Right cardiac atrium (tissue), 5 donors: Measurements from ENCODE around the gene TTLL9. TPM values are rescaled to one million over a fixed set of nuclear protein-coding genes. Genes with fewer than 3 reads are reported as not detected.
"Not testable (repeated sequence)": the region's sequence is repeated elsewhere in the genome, so short reads cannot be mapped to it uniquely, and the experiment has no call there.

Experiments
- ATAC-seq, 2 donors: fragments of 200-7000 bp; cut with Tn5 transposase; one replicate each; pipeline versions ENCODE4 v1.8.0 to v1.9.1; 2020; ENCODE audit warnings: moderate library complexity in 2 of 2, mild to moderate bottlenecking in 1 of 2
- DNase-seq, 3 donors: peaks; one replicate each; pipeline ENCODE4 v3.0.0-alpha.2; 2020
- H3K27ac ChIP-seq: one replicate; pipeline ENCODE4 v1.5.1; 2013; ENCODE audit warnings: mild to moderate bottlenecking, low read length, control low read depth, moderate library complexity
- H3K27me3 ChIP-seq: one replicate; pipeline ENCODE4 v1.6.1; 2013; ENCODE audit not compliant: control insufficient read depth, insufficient read depth
- H3K4me1 ChIP-seq: one replicate; pipeline ENCODE4 v1.6.1; 2013; ENCODE audit warnings: low read length; ENCODE audit not compliant: control insufficient read depth, insufficient read depth
- H3K4me3 ChIP-seq: one replicate; pipeline ENCODE4 v1.5.1; 2013; ENCODE audit warnings: low read length, control low read depth
- H3K9me3 ChIP-seq: one replicate; pipeline ENCODE4 v1.6.1; 2013; ENCODE audit warnings: low read length; ENCODE audit not compliant: control insufficient read depth
- WGBS: extraction: QIAGEN DNeasy Blood & Tissue Kit; methylation state at CpG from one replicate; pipeline ENCODE4 v1.1.7; 2013; 5-methylcytosine and 5-hydroxymethylcytosine counted together
- intact Hi-C, 4 donors: fragments of 100-400 bp; cut with DNase I; formaldehyde crosslinking; loops; one replicate each; pipeline versions ENCODE4 v1.11.0 to v1.14.0; 2022 to 2023
- polyA plus RNA-seq: library from polyadenylated mRNA; stranded (reverse); fragments of 200-250 nt; gene quantifications from one replicate; pipeline ENCODE4 v1.2.3, GENCODE V29; 2013
- total RNA-seq, 4 donors: library from RNA; stranded (reverse); fragmentation: NEBNext Ultra II Directional; extraction: Animal tissue kit (Norgen Biotek cat#: 25700); gene quantifications; one replicate each; pipeline ENCODE4 v1.2.1, GENCODE V29; 2021
- donor health status: healthy with polysubstance abuse.
- donor health status: DM: no; HTN: yes; CAD: no.
- donor health status: DM: no; HTN: no; CAD: no.
- donor health status: DM: no; HTN: yes; CAD: no; lungs with severe emphysema.
- donor health status: DM: yes; HTN: yes; CAD: no.

TTLL9 gene
- total and polyA plus RNA-seq, 5 donors, result 0.14 to 0.19 (median 0.15) TPM; not detected in 2

DNA sequence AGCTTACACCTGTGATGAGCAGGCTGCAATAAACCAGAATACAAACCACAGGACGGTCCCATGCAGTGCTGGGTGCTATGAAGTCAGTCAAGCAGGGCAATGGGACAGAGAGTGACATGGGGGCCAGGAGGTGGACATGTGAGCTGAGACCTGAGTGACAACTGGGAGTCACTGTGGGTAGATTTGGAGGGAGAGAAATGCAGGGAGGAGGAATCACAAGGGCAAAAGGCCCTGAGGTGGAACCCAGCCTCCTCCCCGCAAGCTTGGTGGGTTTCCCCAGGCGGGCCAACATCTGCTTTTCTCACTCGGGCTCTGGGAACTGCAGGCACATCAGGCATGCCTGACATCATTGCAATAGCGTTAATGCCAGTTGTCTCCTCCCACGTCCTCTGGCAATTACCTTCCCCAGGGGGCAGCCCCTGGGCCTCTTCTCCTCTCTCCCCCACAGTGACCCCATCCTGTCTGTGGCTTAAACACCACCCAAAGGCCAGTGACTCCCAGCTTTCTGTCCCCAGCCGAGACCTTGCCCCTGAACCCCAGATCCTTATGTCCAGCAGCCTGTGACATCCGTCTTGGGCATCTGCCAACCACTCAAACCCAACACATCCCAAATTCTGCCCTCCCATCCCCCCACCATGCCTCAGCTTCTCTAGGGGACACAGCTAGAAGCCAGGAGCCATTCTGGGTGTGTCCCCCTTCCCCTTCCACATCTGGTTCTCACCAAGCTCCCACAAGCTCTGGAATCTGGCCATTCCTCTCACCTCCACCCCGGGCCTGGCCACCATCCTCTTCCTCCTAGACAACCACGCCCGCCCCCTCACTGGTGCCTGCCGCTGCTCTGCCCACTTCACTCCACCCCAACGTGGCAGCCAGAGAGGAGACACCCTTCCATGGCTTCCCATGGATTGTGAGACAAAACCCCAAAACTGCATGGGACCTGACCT lies 53.2 kb downstream of the TTLL9 start:
- DNase-seq (no peak), ATAC-seq (no peak)
- WGBS, result 45% methylated on average over 13 of the region's 13 CpGs
- no peaks in the 10 kb centered on the region for H3K4me1 ChIP-seq
- no peak overlapping the region for H3K4me3 ChIP-seq
- H3K9me3 ChIP-seq, result no peaks in the 10 kb centered on the region
- H3K27ac ChIP-seq, result no peak overlapping the region
- no peaks in the 10 kb centered on the region for H3K27me3 ChIP-seq
- intact Hi-C loops, result no loop called here

- intact Hi-C loops, result no loop called here
- Histone ChIP-seq H3K4me1 (no peaks in the 10 kb centered on the region), H3K9me3 (no peaks in the 10 kb centered on the region), H3K27me3 (no peaks in the 10 kb centered on the region), H3K4me3 (no peak overlapping the region), H3K27ac (no peak overlapping the region)
- DNase-seq, result no peak
- 92% methylated on average over 8 of the region's 8 CpGs for WGBS
- ATAC-seq, result no peak
Measured at GRCh38 chr20:31924561-31924960, 54.1 kb downstream of the TTLL9 start.

GRCh38 chr20:31925631-31926030 lies 55.2 kb downstream of the TTLL9 start:
- Histone ChIP-seq H3K4me3 (no peak overlapping the region), H3K27ac (no peak overlapping the region), H3K4me1 (no peaks in the 10 kb centered on the region), H3K27me3 (no peaks in the 10 kb centered on the region), H3K9me3 (no peaks in the 10 kb centered on the region)
- intact Hi-C loops, result no loop called here
- DNase-seq (no peak), ATAC-seq (no peak)
- 62% methylated on average over 9 of the region's 9 CpGs for WGBS

- WGBS, result 88% methylated on average over 2 of the region's 2 CpGs
- intact Hi-C loops, result no loop called here
- H3K27me3 ChIP-seq, result no peaks in the 10 kb centered on the region
- H3K4me1 ChIP-seq, result no peaks in the 10 kb centered on the region
- no peaks in the 10 kb centered on the region for H3K9me3 ChIP-seq
- H3K4me3 ChIP-seq, result no peak overlapping the region
- ATAC-seq (no peak), DNase-seq (no peak)
- H3K27ac ChIP-seq, result no peak overlapping the region
Measured at GRCh38 chr20:31926493-31926892, 56.1 kb downstream of the TTLL9 start.

GRCh38 chr20:31927627-31928159 lies 57.3 kb downstream of the TTLL9 start:
- no peak for ATAC-seq

DNA sequence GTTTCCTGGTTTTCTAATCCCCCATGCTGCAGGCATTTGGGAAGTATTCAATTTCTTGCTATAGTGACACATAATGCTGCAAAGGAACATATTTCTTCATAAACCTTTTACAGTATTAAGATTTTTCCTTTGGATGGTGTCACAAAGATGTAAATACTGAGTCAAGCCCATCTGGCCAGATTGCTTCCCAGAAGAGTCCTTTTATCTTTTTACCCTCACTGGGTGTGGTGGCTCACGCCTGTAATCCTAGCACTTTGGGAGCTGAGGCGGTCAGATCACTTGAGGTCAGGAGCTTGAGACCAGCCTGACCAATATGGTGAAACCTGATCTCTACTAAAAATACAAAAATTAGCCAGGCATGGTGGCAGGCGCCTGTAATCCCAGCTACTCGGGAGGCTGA lies 59.2 kb downstream of the TTLL9 start:
- 74% methylated on average over 4 of the region's 4 CpGs for WGBS

More at GRCh38 chr20:31927627-31928159, 57.3 kb downstream of the TTLL9 start:
- Histone ChIP-seq H3K4me3 (no peak overlapping the region), H3K9me3 (no peaks in the 10 kb centered on the region), H3K27me3 (no peaks in the 10 kb centered on the region), H3K27ac (no peak overlapping the region), H3K4me1 (no peaks in the 10 kb centered on the region)
- intact Hi-C loops, result no loop called here
- 82% methylated on average over 8 of the region's 8 CpGs for WGBS
- no peak for DNase-seq

DNA sequence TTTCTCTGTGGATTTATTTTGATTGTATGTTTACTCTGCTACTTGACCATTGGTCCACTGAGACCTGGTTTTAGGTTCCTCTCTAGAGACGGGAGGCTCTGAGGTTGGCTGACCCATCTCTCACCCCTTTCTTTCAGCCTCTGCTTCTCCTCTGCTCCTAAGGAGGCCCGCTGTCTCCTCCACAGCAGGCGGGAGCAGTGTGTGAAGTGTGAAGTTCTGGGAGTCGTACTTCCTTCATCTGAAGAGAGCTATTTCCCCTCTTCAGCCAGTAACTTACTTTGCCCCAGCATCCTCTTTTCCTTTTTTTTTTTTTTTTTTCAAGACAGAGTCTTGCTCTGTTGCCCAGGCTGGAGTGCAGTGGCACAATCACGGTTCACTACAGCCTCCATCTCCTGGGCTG lies 60.3 kb downstream of the TTLL9 start:
- WGBS, result 27% methylated on average over 5 of the region's 5 CpGs
- DNase-seq, result no peak

More for the DNA sequence above, 59.2 kb downstream of the TTLL9 start:
- intact Hi-C loops, ATAC-seq, H3K27me3 ChIP-seq, H3K4me3 ChIP-seq, DNase-seq, H3K9me3 ChIP-seq, H3K27ac ChIP-seq, H3K4me1 ChIP-seq: not testable (repeated sequence)

DNA sequence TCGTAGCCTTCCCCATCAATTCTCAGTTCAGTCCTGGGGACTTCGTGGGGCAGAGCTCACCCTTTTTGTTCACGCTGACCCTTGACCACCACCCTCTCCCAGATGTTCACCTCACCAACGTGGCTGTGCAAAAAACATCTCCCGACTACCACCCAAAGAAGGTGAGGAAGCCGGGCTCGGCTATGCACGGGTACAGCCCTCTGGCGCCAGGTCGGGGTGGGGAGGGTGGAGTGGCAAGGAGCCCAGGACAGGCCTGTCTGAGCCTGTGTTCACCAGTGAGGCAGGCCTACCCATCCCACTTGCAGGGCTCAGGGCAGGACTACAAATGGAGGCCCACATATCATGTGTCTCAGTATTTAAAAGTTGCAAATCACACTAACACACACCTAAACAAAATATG lies 63.3 kb downstream of the TTLL9 start:
- H3K4me1 ChIP-seq, result no peaks in the 10 kb centered on the region
- intact Hi-C loops, result no loop called here
- H3K27me3 ChIP-seq, result no peaks in the 10 kb centered on the region
- H3K4me3 ChIP-seq, result no peak overlapping the region
- no peaks in the 10 kb centered on the region for H3K9me3 ChIP-seq
- WGBS, result 85% methylated on average over 10 of the region's 10 CpGs
- ATAC-seq (no peak), DNase-seq (no peak)
- no peak overlapping the region for H3K27ac ChIP-seq

More for the DNA sequence above, 60.3 kb downstream of the TTLL9 start:
- Histone ChIP-seq H3K4me3 (no peak overlapping the region), H3K4me1 (no peaks in the 10 kb centered on the region), H3K9me3 (no peaks in the 10 kb centered on the region), H3K27me3 (no peaks in the 10 kb centered on the region), H3K27ac (no peak overlapping the region)
- ATAC-seq, result no peak
- intact Hi-C loops, result no loop called here

DNA sequence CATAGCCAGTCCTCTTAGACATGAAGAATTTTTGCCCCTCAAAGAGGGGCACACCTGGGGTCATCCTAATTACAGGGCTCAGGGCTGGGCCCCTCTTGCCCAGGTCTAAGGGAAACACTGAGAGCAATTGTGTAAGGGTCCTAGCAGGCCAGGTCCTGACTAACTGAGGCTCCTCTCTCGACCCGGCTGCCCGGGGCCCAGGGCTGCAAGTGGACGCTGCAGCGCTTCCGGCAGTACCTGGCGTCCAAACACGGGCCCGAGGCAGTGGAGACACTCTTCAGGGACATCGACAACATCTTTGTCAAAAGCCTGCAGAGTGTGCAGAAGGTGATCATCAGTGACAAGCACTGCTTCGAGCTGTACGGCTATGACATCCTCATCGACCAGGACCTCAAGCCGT lies 64.1 kb downstream of the TTLL9 start:
- 86% methylated on average over 14 of the region's 14 CpGs for WGBS
- ATAC-seq, result no peak
- no peak for DNase-seq
- Histone ChIP-seq H3K9me3 (no peaks in the 10 kb centered on the region), H3K4me1 (no peaks in the 10 kb centered on the region), H3K4me3 (no peak overlapping the region), H3K27ac (no peak overlapping the region), H3K27me3 (no peaks in the 10 kb centered on the region)
- intact Hi-C loops, result no loop called here

DNA sequence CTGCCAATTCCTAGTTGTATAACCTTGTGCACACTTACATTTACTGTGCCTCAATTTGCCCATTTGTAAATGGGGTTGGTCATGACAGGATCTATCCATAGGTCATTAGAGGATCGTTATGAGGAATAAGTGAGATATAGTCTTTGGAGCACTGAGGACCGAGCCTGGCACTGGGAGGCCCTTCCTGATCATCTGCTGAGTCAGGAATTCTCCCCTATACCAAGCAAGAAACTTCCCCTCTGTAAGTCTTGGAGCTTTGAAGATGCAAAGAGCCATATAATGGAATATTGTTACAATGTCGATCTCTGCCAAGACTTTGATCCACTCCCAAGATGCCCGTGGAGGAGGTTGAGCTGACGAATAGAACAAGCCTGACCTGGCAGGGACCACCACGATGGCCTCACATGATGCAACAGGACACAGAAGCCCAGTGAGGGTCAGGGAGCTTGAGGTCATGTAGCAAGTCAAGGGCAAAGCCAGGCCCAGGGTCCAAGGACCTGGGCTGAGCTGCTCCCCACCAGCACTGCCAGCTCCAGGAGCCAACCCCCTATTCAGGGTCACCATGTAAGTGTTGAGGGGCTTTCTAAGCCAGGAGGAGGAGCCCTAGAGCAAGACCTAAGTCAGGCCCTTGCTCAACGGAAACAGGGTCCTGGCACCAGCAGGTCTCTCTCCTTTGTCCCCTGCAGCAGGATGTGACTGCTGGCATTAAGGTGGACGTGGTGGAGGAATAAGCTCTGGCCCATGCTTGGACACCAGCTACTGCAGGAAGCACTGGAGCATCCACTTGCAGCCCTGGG lies 64.7 kb downstream of the TTLL9 start:
- WGBS, result 66% methylated on average over 8 of the region's 8 CpGs
- no peaks in the 10 kb centered on the region for H3K27me3 ChIP-seq
- intact Hi-C loops, result no loop called here
- ATAC-seq (peak in 1 of 2 donors; percentile 22), DNase-seq (no peak)
- H3K27ac ChIP-seq, result no peak overlapping the region
- H3K9me3 ChIP-seq, result no peaks in the 10 kb centered on the region
- H3K4me1 ChIP-seq, result no peaks in the 10 kb centered on the region
- H3K4me3 ChIP-seq, result no peak overlapping the region

DNA sequence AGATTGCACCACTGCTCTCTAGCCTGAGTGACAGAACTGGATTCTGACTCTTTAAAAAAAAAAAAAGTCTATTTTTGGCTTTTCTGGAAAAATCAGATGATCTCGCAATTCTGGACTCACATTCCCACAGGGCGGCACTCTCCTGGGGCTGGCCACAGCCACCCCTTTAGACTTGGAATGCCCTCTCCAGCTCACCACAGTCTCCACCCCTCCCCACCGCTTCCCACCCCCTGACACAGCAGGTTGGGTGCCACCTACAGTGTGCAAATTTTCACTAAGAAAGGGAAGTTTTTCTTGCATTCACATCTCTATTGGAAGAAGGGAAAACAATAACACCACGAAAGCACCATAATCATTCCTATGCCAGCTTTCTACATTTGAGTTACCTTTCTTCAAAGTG lies 66.0 kb downstream of the TTLL9 start:
- no peak for ATAC-seq
- no peak for DNase-seq
- no peaks in the 10 kb centered on the region for H3K27me3 ChIP-seq
- intact Hi-C loops, result no loop called here
- 65% methylated on average over 4 of the region's 4 CpGs for WGBS
- H3K27ac ChIP-seq, result no peak overlapping the region
- H3K4me3 ChIP-seq, result no peak overlapping the region
- no peaks in the 10 kb centered on the region for H3K4me1 ChIP-seq
- H3K9me3 ChIP-seq, result no peaks in the 10 kb centered on the region
